ENCODE measurements around the gene ERMP1. TPM values are rescaled to one million over a fixed set of nuclear protein-coding genes. Genes with fewer than 3 reads are reported as not detected.

The ERMP1 gene
- polyA plus RNA-seq, 2 of the 4 experiments (the other 2 are of a cell fraction) = 22.5 to 53.4 TPM

DNA sequence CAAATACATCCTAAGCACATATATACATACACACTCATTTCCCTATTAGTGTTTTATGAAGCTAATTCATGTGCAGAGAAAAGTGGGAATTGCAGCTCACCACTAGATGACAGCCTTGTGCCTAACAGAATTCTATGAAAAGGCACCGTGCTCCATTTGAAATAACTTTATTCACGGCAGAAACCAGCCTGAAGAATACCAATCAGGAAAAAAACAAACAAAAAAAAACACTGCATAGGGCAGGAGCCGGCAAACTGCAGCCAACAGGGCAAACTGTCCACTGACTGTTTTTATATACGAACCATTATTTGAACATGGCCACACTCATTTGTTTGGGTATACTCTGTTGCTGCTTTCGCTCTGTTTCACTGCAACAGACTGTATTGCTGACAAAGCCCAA lies 33.6 kb downstream of the ERMP1 start (continued):
- TF ChIP-seq HEYL (CRISPR knock-in tag; IDR thresholded peaks at IDR 0.05) (no peak), HOXB5 (CRISPR knock-in tag; IDR thresholded peaks at IDR 0.05) (no peak), ZC3H11A (IDR thresholded peaks at IDR 0.05) (no peak), SMC3 (IDR thresholded peaks at IDR 0.05) (peak; percentile 88)
- TF ChIP-seq, protein P1, sequence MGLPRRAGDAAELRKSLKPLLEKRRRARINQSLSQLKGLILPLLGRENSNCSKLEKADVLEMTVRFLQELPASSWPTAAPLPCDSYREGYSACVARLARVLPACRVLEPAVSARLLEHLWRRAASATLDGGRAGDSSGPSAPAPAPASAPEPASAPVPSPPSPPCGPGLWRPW (IDR thresholded peaks at IDR 0.05) = no peak

DNA sequence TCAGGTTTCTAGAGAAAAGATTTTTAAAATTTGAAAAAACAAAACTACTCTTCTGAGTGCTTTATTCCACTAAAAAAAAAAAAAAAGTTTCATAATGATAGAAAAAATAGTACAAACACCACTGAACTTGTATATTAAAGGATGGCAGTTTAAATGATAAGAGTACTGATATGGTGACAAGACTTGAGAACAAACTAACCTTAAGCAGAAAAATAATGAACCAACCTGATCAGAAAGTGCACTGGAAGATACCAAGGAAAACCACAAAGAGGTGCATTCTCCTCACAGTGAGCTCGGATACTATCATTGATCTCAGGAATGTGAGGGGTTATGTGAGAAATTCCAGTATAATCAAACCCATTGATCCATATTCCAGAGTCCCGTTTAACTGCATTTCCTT lies 34.3 kb downstream of the ERMP1 start:
- H3K4me1 ChIP-seq = peaks cover 21% of the 10 kb centered on the region
- WGBS (ENCODE audit: missing lambda C conversion rate) = 65% methylated on average over 2 of the region's 2 CpGs
- ATAC-seq (no peak), FAIRE-seq (no peak), DNase-seq (ENCODE audit: low read depth in 1 of 2, low spot score in 1 of 2) (no peak)
- H3K27ac ChIP-seq = no peak overlapping the region
- no peak overlapping the region for H3K4me2 ChIP-seq
- POLR2A ChIA-PET = interaction anchor here (0.7 to 1.0 kb wide), 2 partner anchors 88 to 210 kb away, joined by 3 to 6 read pairs; a partner anchor contains a TSS
- H3K4me3 ChIP-seq = no peak overlapping the region
- CTCF ChIA-PET = interaction anchor here (0.6 to 4.0 kb wide), 20 partner anchors 11 to 507 kb away, joined by 3 to 38 read pairs (median 4); partner anchors contain the start of gene ERMP1
- no peaks in the 10 kb centered on the region for H3K9me3 ChIP-seq
- TF ChIP-seq, protein P2, sequence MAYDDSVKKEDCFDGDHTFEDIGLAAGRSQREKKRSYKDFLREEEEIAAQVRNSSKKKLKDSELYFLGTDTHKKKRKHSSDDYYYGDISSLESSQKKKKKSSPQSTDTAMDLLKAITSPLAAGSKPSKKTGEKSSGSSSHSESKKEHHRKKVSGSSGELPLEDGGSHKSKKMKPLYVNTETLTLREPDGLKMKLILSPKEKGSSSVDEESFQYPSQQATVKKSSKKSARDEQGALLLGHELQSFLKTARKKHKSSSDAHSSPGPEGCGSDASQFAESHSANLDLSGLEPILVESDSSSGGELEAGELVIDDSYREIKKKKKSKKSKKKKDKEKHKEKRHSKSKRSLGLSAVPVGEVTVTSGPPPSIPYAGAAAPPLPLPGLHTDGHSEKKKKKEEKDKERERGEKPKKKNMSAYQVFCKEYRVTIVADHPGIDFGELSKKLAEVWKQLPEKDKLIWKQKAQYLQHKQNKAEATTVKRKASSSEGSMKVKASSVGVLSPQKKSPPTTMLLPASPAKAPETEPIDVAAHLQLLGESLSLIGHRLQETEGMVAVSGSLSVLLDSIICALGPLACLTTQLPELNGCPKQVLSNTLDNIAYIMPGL (CRISPR knock-in tag; IDR thresholded peaks at IDR 0.05; ENCODE audit: borderline replicate concordance) = no peak
- no peak for TF ChIP-seq ZSCAN20 (CRISPR knock-in tag; IDR thresholded peaks at IDR 0.05)
- no peak for TF ChIP-seq CHD2 (IDR thresholded peaks at IDR 0.05; ENCODE audit: low read length, partially characterized antibody)
- TF ChIP-seq HEYL (CRISPR knock-in tag; IDR thresholded peaks at IDR 0.05) = no peak
- no peak for TF ChIP-seq GATA3 (IDR thresholded peaks at IDR 0.05; ENCODE audit: borderline replicate concordance)

DNA sequence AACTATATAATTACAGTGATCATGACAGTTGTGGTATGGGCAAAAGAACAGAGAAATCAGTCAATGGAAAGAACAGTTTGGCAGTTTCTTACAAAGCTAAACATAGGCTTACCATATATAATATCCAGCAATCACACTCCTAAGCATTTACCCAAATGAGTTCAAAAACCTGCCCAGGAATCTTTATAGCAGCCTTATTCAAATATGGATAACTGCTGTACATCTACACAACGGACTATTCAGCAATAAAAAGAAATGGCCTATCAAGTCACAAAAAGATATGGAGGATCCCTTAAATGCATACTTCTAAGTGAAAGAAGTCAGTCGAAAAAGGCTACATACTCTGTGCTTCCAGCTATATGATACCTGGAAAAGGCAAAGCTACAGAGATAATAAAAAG lies 36.6 kb downstream of the ERMP1 start:
- H3K27ac ChIP-seq = no peak overlapping the region
- ATAC-seq (no peak), FAIRE-seq (no peak), DNase-seq (ENCODE audit: low read depth in 1 of 2, low spot score in 1 of 2) (no peak)
- H3K9me3 ChIP-seq = no peaks in the 10 kb centered on the region
- 81% methylated on average over 2 of the region's 2 CpGs for WGBS (ENCODE audit: missing lambda C conversion rate)
- POLR2A ChIA-PET = no interaction called here
- TF ChIP-seq PHF8 (IDR thresholded peaks at IDR 0.05; ENCODE audit: borderline replicate concordance, low read depth) = no peak
- TF ChIP-seq SREBF2 (IDR thresholded peaks at IDR 0.05) = no peak
- no peak for TF ChIP-seq HOXB13 (CRISPR knock-in tag; IDR thresholded peaks at IDR 0.05; ENCODE audit: low read depth)
- TF ChIP-seq NFE2L2 (conservative IDR thresholded peaks at IDR 0.05; ENCODE audit: low read length) = no peak
- TF ChIP-seq HOXB5 (CRISPR knock-in tag; IDR thresholded peaks at IDR 0.05) = no peak
- TF ChIP-seq BCL3 (IDR thresholded peaks at IDR 0.05) = no peak
- TF ChIP-seq E2F6 (IDR thresholded peaks at IDR 0.05; ENCODE audit: borderline replicate concordance, low read depth) = no peak
- no peak for TF ChIP-seq RAD21 (conservative IDR thresholded peaks at IDR 0.05 in 1 of 2, IDR thresholded peaks at IDR 0.05 in 1 of 2)
- no peak for TF ChIP-seq HOXA7 (CRISPR knock-in tag; IDR thresholded peaks at IDR 0.05)
- TF ChIP-seq ZNF302 (CRISPR knock-in tag; IDR thresholded peaks at IDR 0.05) = no peak
- no peak for TF ChIP-seq MAZ (IDR thresholded peaks at IDR 0.05; ENCODE audit: borderline replicate concordance, low read depth, low read length)
- TF ChIP-seq FOSL2 (IDR thresholded peaks at IDR 0.05) = no peak
- TF ChIP-seq FOSL2 (CRISPR knock-in tag; IDR thresholded peaks at IDR 0.05) = no peak
- no peak for TF ChIP-seq TFCP2L1 (CRISPR knock-in tag; IDR thresholded peaks at IDR 0.05)
- peaks cover 10% of the 10 kb centered on the region for H3K4me1 ChIP-seq
- no peak overlapping the region for H3K4me3 ChIP-seq
- no peak overlapping the region for H3K4me2 ChIP-seq
- CTCF ChIA-PET = interaction anchor here (1.0 to 4.0 kb wide), 2 partner anchors 36 to 89 kb away, joined by 3 to 38 read pairs; partner anchors contain the start of gene ERMP1
